SU-DHL-6 (cell line): Measurements from ENCODE around the gene EXOC4.

Experiments
- EZH2phosphoT487 ChIP-seq: fragments of 200-600 bp; sonication (generic), shearing (Covaris generic); conservative IDR thresholded peaks from 2 replicates; pipeline ENCODE4 v1.6.1; 2018; ENCODE audit warnings: mild to moderate bottlenecking, antibody characterized with exemption, low read length, moderate library complexity, mixed read lengths
- TF ChIP-seq, protein P1 (sequence below): fragments of 200-600 bp; sonication (generic); IDR thresholded peaks from one replicate; pipeline ENCODE4 v1.5.1; 2017; ENCODE audit warnings: antibody characterized with exemption, mild to moderate bottlenecking, low read length, moderate library complexity; ENCODE audit not compliant: insufficient read depth, poor library complexity, severe bottlenecking

DNA sequence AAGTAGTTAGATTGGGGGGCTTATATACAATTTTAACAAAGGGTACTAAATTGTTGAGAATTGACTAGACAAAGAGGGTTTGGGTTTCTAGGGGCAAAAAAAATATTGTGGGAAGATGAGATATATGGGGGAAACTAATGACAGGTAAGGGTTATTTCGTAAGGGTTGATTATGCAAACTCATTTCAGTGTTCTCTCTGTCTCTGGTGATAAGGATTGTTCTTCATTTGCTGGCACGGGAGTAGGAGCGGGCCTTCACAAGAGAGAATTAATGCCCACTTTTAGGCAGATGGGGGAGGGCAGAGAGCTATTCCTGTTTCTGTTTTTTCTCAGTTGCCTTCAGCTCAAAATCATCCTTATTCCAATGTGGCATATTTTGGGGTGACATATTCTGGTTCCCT lies 258.4 kb downstream of the EXOC4 start:
- TF ChIP-seq, protein P1, sequence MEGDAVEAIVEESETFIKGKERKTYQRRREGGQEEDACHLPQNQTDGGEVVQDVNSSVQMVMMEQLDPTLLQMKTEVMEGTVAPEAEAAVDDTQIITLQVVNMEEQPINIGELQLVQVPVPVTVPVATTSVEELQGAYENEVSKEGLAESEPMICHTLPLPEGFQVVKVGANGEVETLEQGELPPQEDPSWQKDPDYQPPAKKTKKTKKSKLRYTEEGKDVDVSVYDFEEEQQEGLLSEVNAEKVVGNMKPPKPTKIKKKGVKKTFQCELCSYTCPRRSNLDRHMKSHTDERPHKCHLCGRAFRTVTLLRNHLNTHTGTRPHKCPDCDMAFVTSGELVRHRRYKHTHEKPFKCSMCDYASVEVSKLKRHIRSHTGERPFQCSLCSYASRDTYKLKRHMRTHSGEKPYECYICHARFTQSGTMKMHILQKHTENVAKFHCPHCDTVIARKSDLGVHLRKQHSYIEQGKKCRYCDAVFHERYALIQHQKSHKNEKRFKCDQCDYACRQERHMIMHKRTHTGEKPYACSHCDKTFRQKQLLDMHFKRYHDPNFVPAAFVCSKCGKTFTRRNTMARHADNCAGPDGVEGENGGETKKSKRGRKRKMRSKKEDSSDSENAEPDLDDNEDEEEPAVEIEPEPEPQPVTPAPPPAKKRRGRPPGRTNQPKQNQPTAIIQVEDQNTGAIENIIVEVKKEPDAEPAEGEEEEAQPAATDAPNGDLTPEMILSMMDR, result no peak
- TF ChIP-seq EZH2phosphoT487, result no peak
